ENCODE data around the gene KRTAP9-6. TPM values are rescaled to one million over a fixed set of nuclear protein-coding genes. Genes with fewer than 3 reads are reported as not detected.
A peak's percentile ranks its signal among the peaks of the same experiment; 100 is the strongest.

KRTAP9-6 gene
- total and polyA plus RNA-seq, 12 donors: not detected

- intact Hi-C loops (cut with DNase I): no loop called here
- no peak within 1 kb of the TSS for H3K4me3 ChIP-seq
- H3K4me1 ChIP-seq (replicated peaks in 1 of 2): no peaks in the 10 kb centered on the region
Observed at GRCh38 chr17:41301916-41302901, 37.0 kb downstream of the KRTAP9-6 start, which contains the start of gene KRTAP29-1. Gene KRTAP29-1 (minus strand): TSS chr17:41302851. CDS start chr17:41302851, 0 bp downstream.

DNA sequence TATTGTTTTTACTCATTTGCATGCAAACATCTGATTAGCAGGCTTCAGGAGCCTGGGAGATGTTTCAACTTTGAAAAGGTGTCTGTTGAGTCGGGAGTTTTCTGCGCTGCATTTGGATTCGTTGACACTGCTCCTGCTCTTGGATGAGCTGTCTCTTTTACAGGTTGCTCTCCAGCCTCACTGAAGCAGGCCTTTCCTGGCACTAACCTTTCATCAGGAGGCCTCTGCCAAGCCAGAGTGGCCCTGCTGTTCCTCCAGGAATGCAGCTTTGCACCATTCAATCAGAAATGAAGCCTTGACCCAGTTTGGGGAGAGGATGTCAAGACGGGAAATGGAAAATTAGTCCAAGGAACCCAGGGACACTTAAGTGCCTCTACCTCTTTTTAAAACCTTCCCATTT lies 37.8 kb downstream of the KRTAP9-6 start:
- DNase-seq: no peak
- Histone ChIP-seq H3K36me3 (replicated peaks in 1 of 2) (no peaks in the 10 kb centered on the region), H3K27me3 (no peaks in the 10 kb centered on the region), H3K4me3 (no peak overlapping the region), H3K9me3 (replicated peaks in 1 of 3) (no peaks in the 10 kb centered on the region), H3K27ac (no peak overlapping the region), H3K4me1 (replicated peaks in 1 of 2) (no peaks in the 10 kb centered on the region)
- 70 to 89% (median 77%) methylated on average over 4 of the region's 4 CpGs for WGBS, 4 donors
- no peak for TF ChIP-seq POLR2A (IDR thresholded peaks at IDR 0.05)
- TF ChIP-seq, protein P1, sequence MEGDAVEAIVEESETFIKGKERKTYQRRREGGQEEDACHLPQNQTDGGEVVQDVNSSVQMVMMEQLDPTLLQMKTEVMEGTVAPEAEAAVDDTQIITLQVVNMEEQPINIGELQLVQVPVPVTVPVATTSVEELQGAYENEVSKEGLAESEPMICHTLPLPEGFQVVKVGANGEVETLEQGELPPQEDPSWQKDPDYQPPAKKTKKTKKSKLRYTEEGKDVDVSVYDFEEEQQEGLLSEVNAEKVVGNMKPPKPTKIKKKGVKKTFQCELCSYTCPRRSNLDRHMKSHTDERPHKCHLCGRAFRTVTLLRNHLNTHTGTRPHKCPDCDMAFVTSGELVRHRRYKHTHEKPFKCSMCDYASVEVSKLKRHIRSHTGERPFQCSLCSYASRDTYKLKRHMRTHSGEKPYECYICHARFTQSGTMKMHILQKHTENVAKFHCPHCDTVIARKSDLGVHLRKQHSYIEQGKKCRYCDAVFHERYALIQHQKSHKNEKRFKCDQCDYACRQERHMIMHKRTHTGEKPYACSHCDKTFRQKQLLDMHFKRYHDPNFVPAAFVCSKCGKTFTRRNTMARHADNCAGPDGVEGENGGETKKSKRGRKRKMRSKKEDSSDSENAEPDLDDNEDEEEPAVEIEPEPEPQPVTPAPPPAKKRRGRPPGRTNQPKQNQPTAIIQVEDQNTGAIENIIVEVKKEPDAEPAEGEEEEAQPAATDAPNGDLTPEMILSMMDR (IDR thresholded peaks at IDR 0.05): no peak
- intact Hi-C loops (cut with DNase I): no loop called here

More at GRCh38 chr17:41301916-41302901, 37.0 kb downstream of the KRTAP9-6 start, which contains the start of gene KRTAP29-1:
- H3K36me3 ChIP-seq (replicated peaks in 1 of 2): no peaks in the 10 kb centered on the region
- 64 to 70% (median 69%) methylated on average over 9 to 11 of the region's 11 CpGs for WGBS, 4 donors
- H3K27me3 ChIP-seq: no peaks in the 10 kb centered on the region
- TF ChIP-seq, protein P1 (IDR thresholded peaks at IDR 0.05): no peak
- TF ChIP-seq POLR2A (IDR thresholded peaks at IDR 0.05): no peak
- no peaks in the 10 kb centered on the region for H3K9me3 ChIP-seq (replicated peaks in 1 of 3)
- peak in 1 of 7 donors; percentile 69 for DNase-seq
- no peak within 1 kb of the TSS for H3K27ac ChIP-seq

DNA sequence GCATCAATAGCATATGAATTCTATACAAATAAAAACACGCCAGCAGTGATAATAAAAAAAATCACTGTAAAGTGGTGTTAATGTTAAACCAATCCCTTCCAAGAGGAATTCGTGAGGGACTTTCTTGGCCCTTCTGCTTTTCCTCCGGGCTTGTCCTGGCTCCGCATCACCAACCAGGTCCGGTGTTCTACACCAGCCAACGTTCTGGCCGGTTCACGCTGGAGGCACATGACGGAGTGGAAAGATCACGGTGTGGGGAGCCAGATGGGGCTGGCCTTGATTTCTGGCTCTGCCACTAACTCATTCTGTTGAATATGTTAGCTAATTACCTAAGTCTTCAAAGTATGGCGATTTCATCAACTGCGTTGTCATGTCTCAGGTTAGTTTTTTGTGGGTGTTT lies 38.9 kb downstream of the KRTAP9-6 start:
- 80 to 86% (median 82%) methylated on average over 12 of the region's 12 CpGs for WGBS, 4 donors
- Histone ChIP-seq H3K4me3 (no peak overlapping the region), H3K36me3 (replicated peaks in 1 of 2) (no peaks in the 10 kb centered on the region), H3K9me3 (replicated peaks in 1 of 3) (no peaks in the 10 kb centered on the region), H3K27me3 (no peaks in the 10 kb centered on the region), H3K4me1 (replicated peaks in 1 of 2) (no peaks in the 10 kb centered on the region), H3K27ac (no peak overlapping the region)
- no peak for TF ChIP-seq POLR2A (IDR thresholded peaks at IDR 0.05)
- TF ChIP-seq, protein P1 (IDR thresholded peaks at IDR 0.05): no peak
- intact Hi-C loops (cut with DNase I): no loop called here
- DNase-seq: no peak

- DNase-seq: no peak
- intact Hi-C loops (cut with DNase I): no loop called here
Observed at GRCh38 chr17:41307647-41308046, 42.5 kb downstream of the KRTAP9-6 start.

More at GRCh38 chr17:41307647-41308046, 42.5 kb downstream of the KRTAP9-6 start:
- Histone ChIP-seq H3K36me3 (replicated peaks in 1 of 2) (no peaks in the 10 kb centered on the region), H3K27ac (no peak overlapping the region), H3K9me3 (replicated peaks in 1 of 3) (no peaks in the 10 kb centered on the region), H3K4me3 (no peak overlapping the region), H3K27me3 (no peaks in the 10 kb centered on the region), H3K4me1 (replicated peaks in 1 of 2) (no peaks in the 10 kb centered on the region)
- WGBS, 4 donors: 71 to 79% (median 76%) methylated on average over 9 of the region's 9 CpGs
- TF ChIP-seq POLR2A (IDR thresholded peaks at IDR 0.05): no peak
- TF ChIP-seq, protein P1 (IDR thresholded peaks at IDR 0.05): no peak

All from adrenal gland (tissue), 12 donors.